HG02759 (cell line): ENCODE measurements around the gene CYP2D6.
"Not testable (repeated sequence)": the region's sequence is repeated elsewhere in the genome, so short reads cannot be mapped to it uniquely, and the experiment has no call there.

Experiments used
- ATAC-seq: cut with Tn5 transposase; IDR thresholded peaks from one replicate; pipeline ENCODE4 v1.9.1; 2021; ENCODE audit warnings: mild to moderate bottlenecking, moderate library complexity; ENCODE audit not compliant: unreplicated experiment

The CYP2D6 gene

DNA sequence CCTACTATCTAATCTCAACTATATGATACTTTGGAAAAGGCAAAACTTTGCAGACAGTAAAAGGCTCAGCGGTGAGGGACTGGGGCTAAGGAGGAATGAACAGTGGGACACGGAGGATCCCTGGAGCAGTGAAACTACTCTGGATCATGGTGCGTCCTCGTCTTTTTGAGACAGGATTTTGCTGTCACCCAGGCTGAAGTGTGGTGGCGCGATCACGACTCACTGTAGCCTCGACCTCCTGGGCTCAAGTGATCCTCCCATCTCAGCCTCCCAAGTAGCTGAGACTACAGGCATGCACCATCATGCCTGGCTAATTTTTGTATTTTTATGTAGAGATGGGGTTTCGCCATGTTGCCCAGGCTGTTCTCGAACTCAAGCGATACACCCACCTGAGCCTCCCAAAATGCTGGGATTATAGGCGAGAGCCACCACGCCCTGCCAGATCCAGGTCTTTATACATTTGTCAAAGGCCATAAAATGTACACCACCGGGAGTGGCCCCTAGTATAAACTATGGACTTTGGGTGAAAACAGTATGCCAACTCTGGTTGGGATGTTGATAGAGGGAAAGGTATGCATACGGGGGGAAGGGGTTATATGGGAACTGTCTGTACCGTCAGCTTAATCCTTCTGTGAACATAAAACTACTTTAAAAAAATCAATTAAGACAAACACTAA, 28.0 kb upstream of the CYP2D6 start:
- ATAC-seq = no peak

DNA sequence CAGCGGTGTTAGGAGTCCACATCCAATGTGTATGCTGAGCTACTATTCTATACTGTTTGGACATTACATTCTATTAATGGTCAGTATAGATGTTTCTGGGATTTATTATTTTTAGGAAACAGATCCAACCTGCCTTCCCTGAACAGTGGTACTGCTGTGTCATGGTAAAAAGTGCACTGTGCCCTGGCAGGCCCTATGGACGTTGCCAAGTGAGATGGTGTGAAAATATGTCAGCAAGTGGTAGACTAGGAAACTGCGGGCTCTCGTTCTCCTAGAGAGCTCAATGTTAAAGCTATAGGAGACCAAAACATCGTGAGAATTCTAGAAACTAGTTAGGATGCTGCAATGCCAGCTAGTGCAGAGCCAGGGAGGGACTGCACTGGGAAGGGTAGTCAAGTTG, 26.0 kb upstream of the CYP2D6 start:
- ATAC-seq = no peak

DNA sequence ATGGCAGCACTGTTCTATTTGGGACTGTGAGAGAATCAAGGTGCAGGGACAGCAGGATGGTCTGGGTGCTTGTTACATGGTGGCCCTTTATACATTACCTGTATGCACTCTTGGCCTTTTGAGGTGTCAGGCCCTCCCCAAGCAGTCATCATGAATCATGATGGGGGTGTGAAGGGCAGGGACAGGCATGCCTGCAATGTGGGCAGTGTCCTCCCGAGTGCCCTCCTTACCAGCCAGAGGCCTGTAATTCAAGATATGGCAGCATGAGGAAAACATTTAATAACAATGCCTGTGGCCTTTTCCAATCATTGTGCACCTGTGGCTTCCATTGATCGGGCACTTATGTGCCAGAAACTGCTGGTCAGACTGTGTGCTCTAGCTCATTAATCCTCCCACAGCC, 25.5 kb upstream of the CYP2D6 start:
- no peak for ATAC-seq

DNA sequence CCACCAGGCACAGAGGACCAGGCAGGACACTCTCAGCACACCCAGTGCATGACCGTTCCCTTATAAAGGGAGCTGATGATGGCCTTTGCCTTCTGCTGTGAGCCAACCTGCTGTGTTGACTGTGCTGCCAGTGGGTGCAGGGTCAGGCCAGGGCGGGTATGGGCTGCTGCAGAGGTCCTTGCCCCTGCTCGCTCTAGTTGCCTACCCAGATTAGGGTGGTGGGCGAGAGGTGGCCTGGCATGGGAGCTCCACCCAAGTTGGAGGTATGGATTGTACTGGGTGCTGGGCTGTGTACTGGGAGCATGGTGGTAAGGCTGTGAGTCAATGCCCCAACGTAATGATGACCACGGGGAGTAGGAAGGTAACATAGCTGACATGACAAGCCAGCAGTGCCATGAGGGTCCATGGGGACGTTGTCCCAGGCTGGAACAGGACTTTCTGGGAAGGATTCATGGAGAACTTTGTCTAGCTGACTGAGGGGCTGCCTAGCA, 24.5 kb upstream of the CYP2D6 start:
- no peak for ATAC-seq

DNA sequence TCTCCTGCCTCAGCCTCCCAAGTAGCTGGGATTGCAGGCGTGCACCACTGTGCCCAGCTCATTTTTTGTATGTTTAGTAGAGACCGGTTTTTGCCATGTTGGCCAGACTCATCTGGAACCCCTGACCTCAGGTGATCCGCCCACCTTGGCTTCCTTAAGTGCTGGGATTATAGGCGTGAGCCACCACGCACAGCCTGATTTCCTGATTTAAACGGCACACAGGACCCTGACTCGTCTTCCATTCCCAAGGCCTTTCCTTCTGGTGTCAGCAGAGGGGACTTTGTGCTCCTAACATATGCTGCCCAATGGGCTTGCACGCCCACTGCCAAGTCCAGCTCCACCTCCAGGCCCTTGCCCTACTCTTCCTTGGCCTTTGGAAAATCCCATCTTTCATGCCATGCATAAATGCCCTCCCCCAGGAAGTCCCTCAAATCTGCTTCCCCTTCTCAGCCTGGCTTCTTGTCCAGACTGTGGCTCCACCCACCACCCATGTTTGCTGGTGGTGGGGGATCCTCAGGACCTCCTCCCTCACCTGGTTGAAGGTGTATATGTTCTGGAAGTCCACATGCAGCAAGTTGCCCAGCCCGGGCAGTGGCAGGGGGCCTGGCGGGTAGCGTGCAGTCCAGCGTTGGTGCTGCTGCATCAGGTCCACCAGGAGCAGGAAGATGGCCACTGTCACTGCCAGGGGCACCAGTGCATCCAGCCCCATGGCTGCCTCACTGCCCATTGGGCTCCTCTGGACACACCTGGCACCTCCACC, 23.9 kb upstream of the CYP2D6 start:
- ATAC-seq = no peak

DNA sequence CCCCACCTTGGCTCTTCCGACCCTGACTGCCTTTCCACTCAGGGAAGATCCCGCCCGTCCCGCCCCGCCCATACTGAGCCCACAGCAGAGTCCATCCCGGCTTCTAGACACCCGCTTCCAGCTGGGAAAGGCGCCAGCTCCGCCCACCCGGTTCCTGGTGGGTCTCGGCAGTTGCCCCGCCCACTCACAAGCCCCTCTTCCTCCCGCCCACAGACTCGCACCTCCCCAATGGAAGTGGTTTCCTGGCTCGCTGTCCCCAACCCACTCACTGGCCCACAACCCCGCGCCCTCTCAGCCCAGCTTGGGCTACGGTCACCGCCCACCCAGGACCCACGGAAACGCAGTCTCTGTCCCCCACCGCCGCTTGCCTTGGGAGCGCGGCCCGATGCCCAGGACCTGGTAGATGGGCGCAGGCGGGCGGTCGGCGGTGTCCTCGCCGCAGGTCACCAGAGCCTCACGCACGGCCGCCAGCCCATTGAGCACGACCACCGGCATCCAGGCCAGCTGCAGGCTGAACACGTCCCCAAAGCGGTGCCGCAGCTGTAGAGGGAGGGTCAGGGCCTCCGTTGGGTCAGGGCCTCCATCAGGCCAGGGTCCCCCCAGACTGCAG, 22.2 kb upstream of the CYP2D6 start:
- no peak for ATAC-seq

DNA sequence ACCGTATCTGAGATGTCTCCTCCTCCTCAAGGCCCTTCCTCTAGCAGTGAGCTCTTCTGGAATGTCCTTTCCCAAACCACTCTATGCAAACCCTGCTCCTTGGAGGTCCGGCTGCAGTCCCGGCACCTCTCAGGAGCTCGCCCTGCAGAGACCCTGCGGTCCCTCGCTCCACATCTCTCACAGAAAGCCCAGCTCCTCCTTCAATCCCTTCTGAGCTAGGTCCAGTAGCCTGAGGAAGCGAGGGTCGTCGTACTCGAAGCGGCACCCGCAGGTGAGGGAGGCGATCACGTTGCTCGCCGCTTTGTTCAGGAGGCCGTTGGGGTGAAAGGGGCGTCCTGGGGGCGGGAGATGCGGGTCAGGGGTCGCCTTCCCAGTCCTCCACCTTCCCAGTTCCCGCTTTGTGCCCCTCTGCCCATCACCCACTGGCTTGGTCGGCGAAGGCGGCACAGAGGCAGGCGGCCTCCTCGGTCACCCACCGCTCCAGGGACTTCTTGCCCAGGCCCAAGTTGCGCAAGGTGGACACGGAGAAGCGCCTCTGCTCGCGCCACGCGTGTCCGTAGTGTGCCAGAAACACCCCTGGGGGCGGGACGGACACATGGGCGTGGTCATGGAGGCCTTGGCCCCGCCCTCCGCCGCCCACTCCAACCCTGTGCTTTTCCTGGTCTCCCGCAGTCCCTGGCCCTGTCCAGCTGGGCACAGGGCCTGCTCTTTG, 21.5 kb upstream of the CYP2D6 start:
- ATAC-seq = no peak

DNA sequence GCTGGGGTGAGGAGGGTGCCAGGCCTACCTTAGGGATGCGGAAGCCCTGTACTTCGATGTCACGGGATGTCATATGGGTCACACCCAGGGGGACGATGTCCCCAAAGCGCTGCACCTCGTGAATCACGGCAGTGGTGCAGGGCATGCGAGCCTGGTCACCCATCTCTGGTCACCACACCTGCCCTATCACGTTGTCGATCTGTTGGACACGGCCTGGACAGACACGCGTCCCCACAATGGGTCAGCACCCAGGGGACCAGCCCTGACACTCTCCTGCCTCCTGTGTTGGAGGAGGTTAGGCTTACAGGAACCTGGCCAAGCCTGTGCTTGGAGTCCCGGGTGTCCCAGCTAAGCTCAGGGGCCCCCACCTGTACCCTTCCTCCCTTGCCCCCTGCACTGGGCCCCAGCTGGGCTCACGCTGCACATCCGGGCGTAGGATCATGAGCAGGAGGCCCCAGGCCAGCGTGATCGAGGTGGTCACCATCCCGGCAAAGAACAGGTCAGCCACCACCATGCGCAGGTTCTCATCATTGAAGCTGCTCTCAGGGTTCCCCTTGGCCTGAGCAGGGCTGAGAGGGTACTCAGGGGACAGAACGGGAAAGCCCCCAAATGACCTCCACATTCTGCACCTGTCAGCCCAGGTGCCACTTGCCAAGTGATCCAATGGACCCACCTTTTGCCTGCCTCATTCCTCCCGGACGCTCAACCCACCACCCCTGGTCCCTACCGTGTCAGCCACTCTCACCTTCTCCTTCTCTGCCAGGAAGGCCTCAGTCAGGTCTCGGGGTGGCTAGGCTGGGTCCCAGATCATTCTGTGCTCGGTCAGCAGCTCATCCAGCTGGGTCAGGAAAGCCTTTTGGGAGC, 20.3 kb upstream of the CYP2D6 start:
- ATAC-seq = no peak

DNA sequence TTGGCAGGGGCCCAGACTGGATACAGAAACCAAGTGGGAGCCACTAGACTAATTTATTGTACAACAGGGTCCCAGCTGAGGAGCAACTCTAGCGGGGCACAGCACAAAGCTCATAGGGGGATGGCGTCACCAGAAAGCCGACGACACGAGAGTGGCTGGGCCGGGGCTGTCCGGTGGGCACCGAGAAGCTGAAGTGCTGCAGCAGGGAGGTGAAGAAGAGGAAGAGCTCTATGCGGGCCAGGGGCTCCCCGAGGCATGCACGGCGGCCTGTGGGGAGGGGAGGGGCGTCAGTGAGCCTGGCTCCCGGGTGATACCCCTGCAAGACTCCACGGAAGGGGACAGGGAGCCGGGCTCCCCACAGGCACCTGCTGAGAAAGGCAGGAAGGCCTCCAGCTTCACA, 19.2 kb upstream of the CYP2D6 start:
- not testable (repeated sequence) for ATAC-seq

DNA sequence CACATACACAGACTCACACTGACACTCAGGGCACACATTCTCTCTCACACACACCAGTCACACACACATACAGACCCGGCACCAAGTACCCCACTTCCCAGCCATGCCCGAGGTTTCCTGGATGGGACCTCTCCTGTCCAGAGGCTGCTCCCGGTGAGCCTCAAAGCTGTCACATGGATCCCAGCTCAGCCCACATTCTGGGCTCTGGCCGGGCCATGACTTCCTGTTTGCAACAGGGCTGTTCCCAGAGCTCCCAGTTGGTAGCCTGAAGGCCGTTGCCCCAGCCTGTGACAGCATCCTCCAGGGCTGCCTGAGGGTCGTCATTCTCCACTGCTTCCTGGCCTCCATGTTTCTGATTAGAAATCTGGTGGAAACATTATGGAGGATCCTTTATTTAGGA, 14.6 kb upstream of the CYP2D6 start:
- no peak for ATAC-seq

DNA sequence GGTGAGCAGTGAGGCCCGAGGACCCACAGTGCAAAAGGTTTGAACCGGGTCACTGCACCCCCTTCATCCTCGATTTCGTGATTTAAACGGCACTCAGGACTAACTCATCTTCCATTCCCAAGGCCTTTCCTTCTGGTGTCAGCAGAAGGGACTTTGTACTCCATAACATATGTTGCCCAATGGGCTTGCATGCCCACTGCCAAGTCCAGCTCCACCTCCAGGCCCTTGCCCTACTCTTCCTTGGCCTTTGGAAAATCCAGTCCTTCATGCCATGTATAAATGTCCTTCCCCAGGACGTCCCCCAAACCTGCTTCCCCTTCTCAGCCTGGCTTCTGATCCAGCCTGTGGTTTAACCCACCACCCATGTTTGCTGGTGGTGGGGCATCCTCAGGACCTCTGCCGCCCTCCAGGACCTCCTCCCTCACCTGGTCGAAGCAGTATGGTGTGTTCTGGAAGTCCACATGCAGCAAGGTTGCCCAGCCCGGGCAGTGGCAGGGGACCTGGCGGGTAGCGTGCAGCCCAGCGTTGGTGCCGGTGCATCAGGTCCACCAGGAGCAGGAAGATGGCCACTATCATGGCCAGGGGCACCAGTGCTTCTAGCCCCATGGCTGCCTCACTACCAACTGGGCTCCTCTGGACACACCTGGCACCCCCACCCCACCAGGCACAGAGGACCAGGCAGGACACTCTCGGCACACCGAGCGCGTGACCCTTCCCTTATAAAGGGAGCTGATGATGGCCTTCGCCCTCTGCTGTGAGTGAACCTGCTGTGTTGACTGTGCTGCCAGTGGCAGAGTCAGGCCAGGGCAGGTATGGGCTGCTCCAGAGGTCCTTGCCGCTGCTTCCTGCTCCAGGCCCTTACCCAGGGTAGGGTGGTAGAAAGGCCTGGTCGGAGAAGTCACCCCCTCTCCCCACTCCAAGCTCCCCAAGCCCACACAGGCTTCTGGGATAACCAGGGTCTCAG, 13.5 kb upstream of the CYP2D6 start:
- not testable (repeated sequence) for ATAC-seq

DNA sequence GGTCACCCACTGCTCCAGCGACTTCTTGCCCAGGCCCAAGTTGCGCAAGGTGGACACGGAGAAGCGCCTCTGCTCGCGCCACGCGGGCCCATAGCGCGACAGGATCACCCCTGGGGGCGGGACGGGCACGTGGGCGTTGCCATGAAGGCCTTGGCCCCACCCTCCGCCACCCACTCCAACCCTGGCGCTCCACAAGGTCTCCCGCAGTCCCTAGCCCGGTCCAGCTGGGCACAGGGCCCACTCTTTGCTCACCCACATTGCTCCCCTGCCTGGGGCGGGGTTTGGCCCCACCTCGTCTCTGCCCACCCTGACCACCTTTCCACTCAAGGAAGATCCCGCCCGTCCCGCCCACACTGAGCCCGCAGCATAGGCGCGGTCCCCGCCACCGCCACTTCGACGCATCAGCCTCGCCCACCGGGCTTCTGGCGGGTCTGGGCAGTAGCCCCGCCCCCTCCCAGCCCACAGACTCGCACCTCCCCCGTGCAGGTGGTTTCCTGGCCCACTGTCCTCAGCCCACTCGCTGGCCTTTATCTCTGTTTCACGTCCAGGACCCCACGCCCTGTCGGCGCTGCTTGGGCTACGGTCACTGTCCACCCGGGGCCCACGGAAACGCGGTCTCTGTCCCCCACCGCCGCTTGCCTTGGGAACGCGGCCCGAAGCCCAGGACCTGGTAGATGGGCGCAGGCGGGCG, 12.3 kb upstream of the CYP2D6 start:
- no peak for ATAC-seq

DNA sequence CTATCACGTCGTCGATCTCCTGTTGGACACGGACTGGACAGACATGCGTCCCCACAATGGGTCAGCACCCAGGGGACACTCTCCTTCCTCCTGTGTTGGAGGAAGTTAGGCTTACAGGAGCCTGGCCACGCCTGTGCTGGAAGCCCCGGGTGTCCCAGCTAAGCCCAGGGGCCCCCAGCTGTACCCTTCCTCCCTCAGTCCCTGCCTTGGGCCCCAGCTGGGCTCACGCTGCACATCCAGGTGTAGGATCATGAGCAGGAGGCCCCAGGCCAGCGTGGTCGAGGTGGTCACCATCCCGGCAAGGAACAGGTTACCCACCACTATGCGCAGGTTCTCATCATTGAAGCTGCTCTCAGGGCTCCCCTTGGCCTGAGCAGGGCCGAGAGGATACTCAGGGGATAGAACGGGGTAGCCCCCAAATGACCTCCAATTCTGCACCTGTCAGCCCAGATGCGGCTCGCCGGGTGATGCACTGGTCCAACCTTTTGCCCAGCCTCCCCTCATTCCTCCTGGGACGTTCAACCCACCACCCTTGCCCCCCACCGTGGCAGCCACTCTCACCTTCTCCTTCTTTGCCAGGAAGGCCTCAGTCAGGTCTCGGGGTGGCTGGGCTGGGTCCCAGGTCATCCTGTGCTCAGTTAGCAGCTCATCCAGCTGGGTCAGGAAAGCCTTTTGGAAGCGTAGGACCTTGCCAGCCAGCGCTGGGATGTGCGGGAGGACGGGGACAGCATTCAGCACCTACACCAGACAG, 10.9 kb upstream of the CYP2D6 start:
- ATAC-seq = not testable (repeated sequence)

DNA sequence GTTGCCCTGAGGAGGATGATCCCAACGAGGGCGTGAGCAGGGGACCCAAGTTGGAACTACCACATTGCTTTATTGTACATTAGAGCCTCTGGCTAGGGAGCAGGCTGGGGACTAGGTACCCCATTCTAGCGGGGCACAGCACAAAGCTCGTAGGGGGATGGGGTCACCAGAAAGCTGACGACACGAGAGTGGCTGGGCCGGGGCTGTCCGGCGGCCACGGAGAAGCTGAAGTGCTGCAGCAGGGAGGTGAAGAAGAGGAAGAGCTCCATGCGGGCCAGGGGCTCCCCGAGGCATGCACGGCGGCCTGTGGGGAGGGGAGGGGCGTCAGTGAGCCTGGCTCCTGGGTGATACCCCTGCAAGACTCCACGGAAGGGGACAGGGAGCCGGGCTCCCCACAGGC, 9.5 kb upstream of the CYP2D6 start:
- not testable (repeated sequence) for ATAC-seq

DNA sequence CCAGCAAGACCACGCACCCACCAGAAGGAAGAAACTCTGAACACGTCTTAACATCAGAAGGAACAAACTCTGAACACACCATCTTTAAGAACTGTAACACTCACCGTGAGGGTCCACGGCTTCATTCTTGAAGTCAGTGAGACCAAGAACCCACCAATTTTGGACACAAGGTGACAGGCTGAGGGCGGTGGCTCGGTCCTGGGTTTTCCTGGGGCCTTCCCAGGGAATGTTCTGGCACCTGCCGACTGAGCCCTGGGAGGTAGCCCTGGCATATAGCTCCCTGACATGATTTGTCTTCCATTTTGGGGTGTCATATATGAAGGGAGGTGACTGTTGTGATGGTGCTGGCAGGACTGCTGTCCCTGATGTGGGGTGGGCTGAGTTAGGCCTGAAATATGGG, 8.9 kb upstream of the CYP2D6 start:
- not testable (repeated sequence) for ATAC-seq

DNA sequence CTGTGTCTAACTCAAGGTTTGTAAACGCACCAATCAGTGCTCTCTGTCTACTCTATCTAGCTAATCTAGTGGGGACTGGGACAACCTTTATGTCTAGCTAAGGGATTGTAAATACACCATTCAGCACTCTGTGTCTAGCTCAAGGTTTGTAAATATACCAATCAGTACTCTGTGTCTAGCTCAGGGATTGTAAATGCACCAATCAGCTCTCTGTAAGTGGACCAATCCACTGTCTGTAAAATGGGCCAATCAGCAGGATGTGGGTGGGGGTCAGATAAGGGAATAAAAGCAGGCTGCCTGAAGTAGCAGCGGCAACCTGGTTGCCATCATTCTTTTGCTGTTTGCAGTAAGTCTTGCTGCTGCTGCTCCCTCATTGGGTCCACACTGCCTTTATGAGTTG, 8.4 kb upstream of the CYP2D6 start:
- no peak for ATAC-seq

DNA sequence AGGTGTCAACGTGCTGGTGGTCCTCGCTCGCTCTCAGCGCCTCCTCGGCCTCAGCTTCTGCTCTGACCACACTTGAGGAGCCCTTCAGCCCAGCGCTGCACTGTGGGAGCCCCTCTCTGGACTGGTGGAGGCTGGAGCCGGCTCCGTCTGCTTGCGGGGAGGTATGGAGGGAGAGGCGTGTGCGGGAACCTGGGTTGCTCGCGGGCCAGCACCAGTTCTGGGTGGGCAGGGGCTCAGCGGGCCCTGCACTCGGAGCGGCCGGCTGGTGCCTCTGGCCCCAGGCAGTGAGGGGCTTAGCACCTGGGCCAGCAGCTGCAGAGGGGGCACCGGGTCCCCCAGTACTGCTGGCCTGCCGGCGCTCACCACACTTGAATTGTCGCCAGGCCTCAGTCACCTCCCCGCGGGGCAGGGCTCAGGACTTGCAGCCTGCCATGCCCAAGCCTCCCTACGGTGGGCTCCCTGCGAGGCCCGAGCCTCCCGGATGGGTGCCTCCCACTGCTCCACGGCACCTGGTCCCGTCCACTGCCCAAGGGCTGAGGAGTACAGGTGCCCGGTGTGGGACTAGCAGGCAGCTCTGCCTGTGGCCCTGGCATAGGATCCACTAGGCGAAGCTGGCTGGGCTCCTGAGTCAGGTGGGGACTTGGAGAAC, 7.6 kb upstream of the CYP2D6 start:
- no peak for ATAC-seq
